Measurements from ENCODE around the gene SLC44A5.
A peak's percentile ranks its signal among the peaks of the same experiment; 100 is the strongest.

- TF ChIP-seq POLR2A (IDR thresholded peaks at IDR 0.05) (no peak), CTCF (IDR thresholded peaks at IDR 0.05) (peak in 5 of 6 experiments; percentile 44 to 61 (median 49))
Measured at GRCh38 chr1:75265792-75266191, 345.1 kb downstream of the SLC44A5 start.
